ENCODE data around the gene NPM1. TPM values are rescaled to one million over a fixed set of nuclear protein-coding genes. Genes with fewer than 3 reads are reported as not detected.
A peak's percentile ranks its signal among the peaks of the same experiment; 100 is the strongest.

Gene NPM1
- total RNA-seq, 1 donor from 2014 or later, result 2,545 TPM

GRCh38 chr5:171450423-171451331, 63.0 kb downstream of the NPM1 start:
- peak; percentile 58 for DNase-seq (ENCODE audit: low spot score)

- no peak for DNase-seq (ENCODE audit: low spot score)
These were observed 63.8 kb downstream of the NPM1 start for GRCh38 chr5:171451421-171451820.

- no peak for DNase-seq (ENCODE audit: low spot score)
These were observed 65.5 kb downstream of the NPM1 start for GRCh38 chr5:171453056-171453725.

- no peak for DNase-seq (ENCODE audit: low spot score)
These were observed 66.3 kb downstream of the NPM1 start for GRCh38 chr5:171453988-171454387.

GRCh38 chr5:171454549-171454948, 66.9 kb downstream of the NPM1 start:
- no peak for DNase-seq (ENCODE audit: low spot score)

- no peak for DNase-seq (ENCODE audit: low spot score)
These were observed 67.9 kb downstream of the NPM1 start for GRCh38 chr5:171455522-171455921.

GRCh38 chr5:171457208-171457981, 69.7 kb downstream of the NPM1 start:
- no peak for DNase-seq (ENCODE audit: low spot score)

GRCh38 chr5:171459839-171460238, 72.2 kb downstream of the NPM1 start:
- no peak for DNase-seq (ENCODE audit: low spot score)

Other genes starting within 250 kb of the NPM1 start
- not detected for gene TLX3, start 78.6 kb upstream of the NPM1 start, total RNA-seq (ENCODE audit: insufficient read depth, low replicate concordance)
- gene FGF18, start 31.8 kb downstream of the NPM1 start, total RNA-seq (ENCODE audit: insufficient read depth, low replicate concordance), result 2.2 TPM